NCI-H524 treated with DMSO at 0.1 percent for 48 hours (cell line): Measurements from ENCODE around the gene EPYC.
A peak's percentile ranks its signal among the peaks of the same experiment; 100 is the strongest.

Experiments used
- DNase-seq: peaks from one replicate; lab custom pipeline; 2025; lab: John Stamatoyannopoulos, UW

Gene EPYC

GRCh38 chr12:90954921-90955320, 49.9 kb downstream of the EPYC start, which contains the start of gene CCER1:
Gene CCER1, minus strand, starts transcription at chr12:90955176. Its CDS starts 434 bp downstream, at chr12:90954742.
- no peak for DNase-seq

DNA sequence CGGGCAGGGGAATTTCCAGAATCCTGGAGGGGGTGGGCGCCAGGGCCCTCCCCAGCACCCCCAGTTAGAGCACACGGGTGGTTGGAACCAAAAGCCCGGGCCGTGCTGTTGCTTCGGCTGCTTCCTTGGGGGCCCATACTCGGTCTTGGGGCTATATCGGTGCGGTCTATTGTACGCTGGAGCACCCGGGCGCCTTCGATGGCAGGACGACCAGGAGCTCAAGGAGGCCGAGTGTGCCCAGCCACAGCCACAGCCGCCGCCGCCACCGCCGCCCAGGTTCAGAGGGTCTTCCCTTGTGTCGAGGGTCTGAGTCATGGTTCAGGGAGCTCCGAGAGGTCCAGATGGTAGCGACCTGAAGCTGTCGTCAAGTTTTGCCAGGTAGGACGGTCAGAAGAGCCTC, 50.3 kb downstream of the EPYC start:
- DNase-seq: no peak

DNA sequence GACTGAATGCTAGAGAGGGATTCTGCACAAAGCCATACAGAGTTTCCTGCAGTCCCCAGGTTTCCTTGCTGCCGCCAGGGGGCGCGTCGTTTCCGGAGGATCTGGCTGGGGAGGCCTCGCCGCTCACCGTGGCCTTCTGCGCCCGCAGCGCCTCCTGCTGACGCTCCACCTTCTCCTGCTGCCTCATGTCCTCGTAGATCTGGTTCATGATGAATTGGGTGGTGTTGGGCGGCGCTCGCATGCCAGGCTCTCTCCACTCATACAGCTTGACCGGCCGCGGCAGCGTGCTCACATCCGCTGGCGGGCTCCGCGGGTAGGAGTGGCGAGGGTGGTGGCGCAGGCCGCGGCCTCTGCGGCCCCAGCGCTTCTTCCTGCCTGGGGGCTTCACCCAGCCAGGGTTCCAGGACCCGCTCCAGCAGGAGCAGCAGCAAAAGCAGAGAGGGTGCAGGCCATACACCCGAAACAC, 50.8 kb downstream of the EPYC start:
- no peak for DNase-seq

DNA sequence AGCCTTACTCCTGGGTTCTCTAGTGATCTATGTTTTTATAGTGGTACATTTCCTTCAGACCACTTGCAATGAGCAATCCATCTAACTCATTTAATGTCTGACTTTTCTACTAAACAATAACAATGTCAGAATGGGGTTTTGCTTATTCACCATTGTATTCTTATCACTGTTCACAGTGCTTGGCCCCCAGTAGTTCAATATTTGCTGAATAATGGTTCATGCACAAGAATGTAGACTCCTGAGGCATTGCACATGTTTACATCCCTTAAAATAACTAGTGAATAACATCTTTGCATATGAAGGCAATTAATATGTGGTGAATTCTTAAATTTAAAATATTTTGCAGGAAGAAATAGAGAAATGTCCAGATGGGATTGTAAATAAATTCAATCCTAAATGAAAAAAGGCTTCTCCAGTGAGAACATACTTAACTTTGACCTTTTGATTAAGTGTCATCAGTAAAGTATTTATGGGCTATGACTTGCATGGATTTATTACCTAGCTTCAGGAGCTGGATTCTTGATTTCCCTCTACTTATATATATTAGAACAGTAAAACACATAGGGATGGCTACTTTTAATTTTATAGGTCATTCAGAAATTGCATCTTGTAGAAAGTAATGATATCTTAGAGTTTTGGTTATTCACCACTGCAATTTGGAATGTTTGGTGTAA, 53.2 kb downstream of the EPYC start:
- no peak for DNase-seq

DNA sequence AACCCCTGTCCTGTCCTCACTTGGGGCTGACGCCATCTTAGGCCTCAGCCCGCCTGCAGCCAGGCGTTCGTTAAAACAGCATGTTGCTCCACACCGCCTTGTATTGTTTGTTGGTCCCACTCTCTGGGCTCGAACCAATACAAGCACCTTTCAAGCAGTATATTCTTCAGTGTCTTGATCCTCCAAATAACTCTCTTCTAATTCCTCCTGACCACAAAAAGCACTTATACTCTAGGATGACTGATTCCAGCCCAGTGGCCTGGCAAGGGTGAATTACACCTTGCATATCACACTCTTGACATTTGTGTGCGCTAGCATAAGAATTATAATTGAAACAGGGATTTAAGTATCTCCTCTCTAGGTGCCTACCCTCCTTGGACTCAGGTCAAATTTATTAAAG, 56.9 kb downstream of the EPYC start:
- no peak for DNase-seq

DNA sequence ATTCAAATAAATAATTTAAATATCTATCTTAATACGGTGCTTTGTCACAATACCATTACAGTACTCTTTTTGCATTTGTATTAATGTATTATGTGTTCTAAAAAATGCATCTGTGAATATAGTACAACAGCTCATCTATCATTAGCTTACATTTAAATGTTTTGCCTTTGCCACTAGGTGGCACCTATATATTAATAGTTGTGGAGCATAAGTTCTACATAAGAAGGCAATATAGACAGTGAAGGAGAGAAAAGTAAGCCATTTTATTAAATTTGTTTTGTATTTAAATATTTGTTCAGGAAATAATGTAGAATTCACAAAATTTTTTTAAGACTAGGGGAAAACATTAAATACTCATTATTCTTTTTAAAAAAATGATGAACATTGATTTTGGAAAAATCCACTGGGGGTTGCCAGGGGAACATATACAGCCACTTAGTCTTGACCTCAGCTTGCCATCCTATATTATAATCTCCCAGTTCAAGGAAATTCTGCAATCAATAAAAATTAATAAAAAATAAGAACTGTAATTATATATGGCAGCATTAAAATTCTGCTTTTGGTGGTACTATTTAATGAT, 59.6 kb downstream of the EPYC start:
- DNase-seq: no peak

- DNase-seq: no peak
These were observed 61.5 kb downstream of the EPYC start for GRCh38 chr12:90943255-90943654.

DNA sequence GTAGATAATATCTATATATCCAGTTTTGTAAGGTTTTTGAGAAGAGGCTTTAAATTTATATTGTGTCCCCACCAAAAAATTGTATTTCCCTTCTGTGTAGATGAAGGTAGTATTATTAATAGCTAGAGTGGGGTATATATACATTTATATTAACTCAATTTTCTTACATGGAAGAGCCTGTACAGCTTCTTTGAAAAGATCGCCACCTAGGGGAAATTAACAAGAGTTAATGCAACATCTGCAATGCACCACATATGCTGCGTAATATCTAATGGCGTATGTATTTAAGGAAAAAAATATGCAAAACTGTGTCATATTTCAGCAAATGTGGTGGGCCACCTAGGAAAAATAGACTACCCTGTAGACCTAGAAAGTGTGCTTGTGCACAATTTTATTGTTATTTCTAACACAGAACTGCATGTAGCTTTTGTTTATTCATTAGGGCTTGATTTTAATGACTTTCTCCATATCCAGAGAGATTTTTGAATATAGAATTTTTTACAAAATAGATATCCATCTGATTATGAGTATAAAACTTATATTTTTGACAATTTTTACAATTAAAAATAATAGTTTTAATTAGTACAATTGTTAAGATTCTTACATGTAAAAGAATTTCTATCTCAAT, 63.8 kb downstream of the EPYC start:
- peak; percentile 45 for DNase-seq

- DNase-seq: no peak
These were observed 65.4 kb downstream of the EPYC start for GRCh38 chr12:90939382-90939781.

GRCh38 chr12:90938451-90938850, 66.3 kb downstream of the EPYC start:
- DNase-seq: no peak

DNA sequence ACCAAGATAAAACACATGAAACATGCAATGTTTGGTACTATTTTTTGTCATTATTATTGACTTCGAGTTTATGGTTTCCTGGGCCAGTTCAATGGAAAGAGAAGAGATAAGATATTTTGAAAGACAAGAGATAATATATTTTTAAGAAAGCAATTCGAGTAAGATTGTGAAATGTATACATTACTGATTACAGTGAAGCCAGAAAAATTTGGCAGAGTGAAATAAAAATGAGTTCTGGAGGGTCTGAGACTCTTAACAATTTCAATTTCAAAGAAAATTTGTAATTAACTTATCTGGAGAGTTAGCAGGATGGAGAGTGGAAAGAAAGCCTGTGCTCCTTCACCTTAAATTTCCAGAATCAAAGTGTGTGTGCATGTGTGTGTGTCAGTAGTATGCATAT, 67.1 kb downstream of the EPYC start:
- no peak for DNase-seq

DNA sequence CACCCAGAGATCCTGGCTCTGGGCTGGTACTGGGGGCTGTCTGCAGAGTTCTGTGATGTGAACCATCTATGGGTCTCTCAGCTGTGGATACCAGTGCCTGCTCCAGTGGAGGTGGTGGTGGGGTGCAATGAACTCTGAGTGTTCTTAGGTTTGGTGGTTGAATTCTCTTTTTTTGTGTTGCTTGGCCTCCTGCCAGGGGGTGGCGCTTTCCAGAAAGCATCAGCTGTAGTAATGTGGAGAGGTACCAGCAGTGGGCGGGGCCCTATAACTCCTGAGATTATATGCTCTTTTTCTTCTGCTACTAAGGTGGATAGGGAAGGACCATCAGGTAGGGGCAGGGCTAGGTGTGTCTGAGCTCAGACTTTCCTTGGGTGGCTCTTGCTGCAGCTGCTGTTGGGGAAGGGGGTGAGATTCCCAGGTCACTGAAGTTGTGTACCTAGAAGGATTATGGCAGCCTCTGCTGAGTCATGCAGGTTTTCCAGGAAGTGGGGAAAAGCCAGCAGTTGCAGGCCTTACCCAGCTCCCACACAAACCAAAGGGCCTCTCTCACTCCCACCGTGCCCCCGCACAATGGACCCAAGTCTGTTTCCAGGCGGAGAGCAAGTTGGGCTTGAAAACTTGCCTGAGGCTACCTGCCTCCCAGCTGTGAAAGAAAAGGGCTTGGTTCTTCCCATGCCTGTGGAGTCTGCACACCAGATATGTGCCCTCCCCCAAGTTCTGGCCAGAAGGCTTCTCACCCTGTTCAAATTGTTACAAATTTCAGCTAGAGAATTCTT, 68.4 kb downstream of the EPYC start:
- DNase-seq: no peak

- DNase-seq: no peak
These were observed 79.2 kb downstream of the EPYC start for GRCh38 chr12:90925562-90925961.

DNA sequence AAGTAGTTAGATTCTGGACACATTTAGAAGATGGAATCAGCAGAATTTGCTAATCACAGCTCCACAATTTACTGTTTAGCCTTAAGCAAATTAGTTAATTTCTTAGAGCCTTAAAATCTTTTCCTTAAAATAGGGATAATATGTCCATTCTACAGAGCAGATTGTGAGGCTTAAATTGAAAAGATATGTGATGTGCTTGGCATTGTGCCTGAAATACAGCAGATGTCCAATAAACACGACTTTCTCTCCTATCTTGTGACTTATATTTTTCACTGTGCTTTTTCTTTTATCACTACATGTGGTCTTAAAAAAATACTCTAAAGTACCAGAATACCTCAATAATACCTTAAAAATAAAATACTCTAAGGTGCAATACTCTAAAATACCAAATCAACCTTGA, 80.4 kb downstream of the EPYC start:
- DNase-seq: no peak

GRCh38 chr12:90922145-90922627, 82.6 kb downstream of the EPYC start:
- DNase-seq: no peak

DNA sequence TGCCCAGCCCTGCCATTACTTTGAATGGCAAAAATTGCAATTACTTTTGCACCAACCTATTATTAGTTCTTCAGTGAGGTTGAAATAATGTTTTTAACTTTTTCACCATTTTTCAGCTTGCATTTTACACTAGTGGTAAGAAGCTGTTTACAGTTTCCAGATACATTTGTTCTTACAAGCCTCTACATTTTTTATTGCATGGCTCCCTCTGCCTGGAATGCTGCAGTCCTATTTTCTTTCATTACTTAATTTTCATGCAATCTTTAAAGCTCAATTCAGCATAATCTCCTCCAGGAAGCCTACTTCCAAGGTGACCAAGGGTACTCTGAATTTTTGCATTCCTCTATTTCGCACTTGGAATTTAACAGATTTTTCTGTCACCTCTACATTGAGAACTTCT, 83.2 kb downstream of the EPYC start:
- no peak for DNase-seq

DNA sequence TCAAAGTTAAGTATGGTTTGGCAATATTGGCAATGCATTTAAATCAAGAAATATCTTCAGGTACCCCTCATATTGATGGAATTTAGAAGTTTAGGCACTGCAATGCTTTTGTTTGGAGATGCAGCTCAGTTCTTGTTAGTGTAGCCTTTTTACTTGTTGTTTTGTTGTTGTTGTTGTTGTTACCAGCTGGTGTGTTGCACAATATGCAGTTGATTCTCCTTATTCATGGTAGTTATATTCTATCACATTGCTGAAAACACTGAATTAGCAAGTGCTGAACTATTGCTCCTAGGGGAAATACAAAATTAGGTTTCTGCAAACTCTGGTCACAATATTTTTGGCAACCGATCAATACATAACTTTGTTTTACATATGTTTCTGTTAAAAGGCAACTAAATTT, 84.5 kb downstream of the EPYC start:
- DNase-seq: no peak

DNA sequence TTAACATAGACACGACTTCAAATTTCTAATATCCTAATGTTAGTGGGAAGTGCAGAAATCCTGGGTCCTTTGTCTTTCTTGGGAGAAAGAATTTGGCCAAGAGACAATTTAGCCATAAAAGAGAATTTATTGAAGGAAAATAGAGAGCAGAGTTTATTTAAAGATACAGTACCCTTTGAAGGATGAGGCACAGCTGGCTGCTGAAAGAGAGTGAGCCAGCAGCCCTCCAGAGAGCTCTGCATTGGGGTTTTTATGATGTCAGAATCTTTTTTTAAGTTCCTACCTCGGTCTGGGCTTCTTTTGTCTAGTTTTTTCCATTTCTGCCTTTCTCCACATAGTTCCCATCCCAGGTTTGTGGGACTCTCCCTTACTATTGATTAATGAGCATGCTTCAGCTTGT, 87.3 kb downstream of the EPYC start:
- DNase-seq: no peak

DNA sequence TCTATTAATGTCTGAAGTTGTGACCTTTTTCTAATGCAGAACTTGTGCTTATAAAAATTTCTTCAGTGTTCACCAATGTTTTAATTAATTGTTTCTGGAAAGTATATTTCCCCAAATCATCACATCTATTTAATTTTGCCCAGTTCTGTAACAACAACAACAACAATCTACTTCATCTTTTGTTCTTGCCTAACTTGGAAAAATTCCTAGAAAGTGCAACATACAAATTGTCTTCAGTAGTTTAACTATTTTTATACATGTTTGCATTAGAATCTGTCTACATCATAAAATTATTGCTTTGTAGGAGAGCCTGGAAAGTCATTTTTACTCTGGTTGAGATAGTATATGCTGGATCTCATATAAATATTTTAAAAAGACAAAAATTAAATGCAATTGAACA, 88.3 kb downstream of the EPYC start:
- no peak for DNase-seq

GRCh38 chr12:90915353-90915752, 89.4 kb downstream of the EPYC start:
- no peak for DNase-seq
